ENCODE results near the gene CDC42. TPM values are rescaled to one million over a fixed set of nuclear protein-coding genes. Genes with fewer than 3 reads are reported as not detected.
A peak's percentile ranks its signal among the peaks of the same experiment; 100 is the strongest.
"Not testable (repeated sequence)": the region's sequence is repeated elsewhere in the genome, so short reads cannot be mapped to it uniquely, and the experiment has no call there.

CDC42 gene
- total RNA-seq, 1 experiment from 2014 or later, result 245 TPM

- H2AFZ ChIP-seq (ENCODE audit: low read length); H3K4me2 ChIP-seq (ENCODE audit: low read length); H3K27me3 ChIP-seq (ENCODE audit: low read length); H4K20me1 ChIP-seq (ENCODE audit: low read length); BruUV-seq (replicated peaks); H3K36me3 ChIP-seq (ENCODE audit: low read depth, low read length); POLR2A ChIA-PET (ENCODE audit: unreplicated experiment); H3K4me3 ChIP-seq (ENCODE audit: low read length); intact Hi-C loops (cut with micrococcal nuclease); H3F3A ChIP-seq (ENCODE audit: low read length, unreplicated experiment); H3K79me2 ChIP-seq (ENCODE audit: low read length); H3K4me1 ChIP-seq (ENCODE audit: insufficient read depth, low read length); CTCF ChIA-PET; H3K27ac ChIP-seq (ENCODE audit: low read length); H3K9me3 ChIP-seq (ENCODE audit: low read length); H3K9me2 ChIP-seq (replicated peaks; ENCODE audit: low read length); H3K9ac ChIP-seq (ENCODE audit: low read length): not testable (repeated sequence)
- DNase-seq (peak; percentile 35), ATAC-seq (peak; percentile 82)
- TF ChIP-seq CTCF (conservative IDR thresholded peaks at IDR 0.05; ENCODE audit: low read depth, low read length), result peak; percentile 51
These were observed 47.0 kb upstream of the CDC42 start for GRCh38 chr1:22005261-22006149.

- ATAC-seq; H3K9me3 ChIP-seq (ENCODE audit: low read length); H3K27ac ChIP-seq (ENCODE audit: low read length); H3K4me2 ChIP-seq (ENCODE audit: low read length); H2AFZ ChIP-seq (ENCODE audit: low read length); H3K36me3 ChIP-seq (ENCODE audit: low read depth, low read length); H3K9me2 ChIP-seq (replicated peaks; ENCODE audit: low read length); DNase-seq; H3K79me2 ChIP-seq (ENCODE audit: low read length); BruUV-seq (replicated peaks); H3K9ac ChIP-seq (ENCODE audit: low read length); H4K20me1 ChIP-seq (ENCODE audit: low read length); POLR2A ChIA-PET (ENCODE audit: unreplicated experiment); intact Hi-C loops (cut with micrococcal nuclease); H3K27me3 ChIP-seq (ENCODE audit: low read length); H3F3A ChIP-seq (ENCODE audit: low read length, unreplicated experiment); H3K4me1 ChIP-seq (ENCODE audit: insufficient read depth, low read length); H3K4me3 ChIP-seq (ENCODE audit: low read length); CTCF ChIA-PET: not testable (repeated sequence)
These were observed 45.8 kb upstream of the CDC42 start for GRCh38 chr1:22006736-22007135.

GRCh38 chr1:22007262-22007661 lies 45.2 kb upstream of the CDC42 start:
- H3K9me3 ChIP-seq (ENCODE audit: low read length); H2AFZ ChIP-seq (ENCODE audit: low read length); intact Hi-C loops (cut with micrococcal nuclease); H3K9me2 ChIP-seq (replicated peaks; ENCODE audit: low read length); POLR2A ChIA-PET (ENCODE audit: unreplicated experiment); H3K4me1 ChIP-seq (ENCODE audit: insufficient read depth, low read length); H3K27ac ChIP-seq (ENCODE audit: low read length); H3K4me2 ChIP-seq (ENCODE audit: low read length); H3K79me2 ChIP-seq (ENCODE audit: low read length); H3K9ac ChIP-seq (ENCODE audit: low read length); H3K36me3 ChIP-seq (ENCODE audit: low read depth, low read length); H3K4me3 ChIP-seq (ENCODE audit: low read length); BruUV-seq (replicated peaks); CTCF ChIA-PET; H3F3A ChIP-seq (ENCODE audit: low read length, unreplicated experiment); H4K20me1 ChIP-seq (ENCODE audit: low read length); DNase-seq; ATAC-seq; H3K27me3 ChIP-seq (ENCODE audit: low read length): not testable (repeated sequence)

- CTCF ChIA-PET; H3K36me3 ChIP-seq (ENCODE audit: low read depth, low read length); H3K4me3 ChIP-seq (ENCODE audit: low read length); POLR2A ChIA-PET (ENCODE audit: unreplicated experiment); H3K4me2 ChIP-seq (ENCODE audit: low read length); H4K20me1 ChIP-seq (ENCODE audit: low read length); intact Hi-C loops (cut with micrococcal nuclease); ATAC-seq; H3K27ac ChIP-seq (ENCODE audit: low read length); H3K9me2 ChIP-seq (replicated peaks; ENCODE audit: low read length); BruUV-seq (replicated peaks); H3K79me2 ChIP-seq (ENCODE audit: low read length); DNase-seq; H3K9me3 ChIP-seq (ENCODE audit: low read length); H3K4me1 ChIP-seq (ENCODE audit: insufficient read depth, low read length); H3K27me3 ChIP-seq (ENCODE audit: low read length); H2AFZ ChIP-seq (ENCODE audit: low read length); H3F3A ChIP-seq (ENCODE audit: low read length, unreplicated experiment); H3K9ac ChIP-seq (ENCODE audit: low read length): not testable (repeated sequence)
These were observed 42.9 kb upstream of the CDC42 start for GRCh38 chr1:22009566-22009965.

GRCh38 chr1:22012752-22013151 lies 39.8 kb upstream of the CDC42 start:
- H3K27ac ChIP-seq (ENCODE audit: low read length); ATAC-seq; DNase-seq; H3K4me3 ChIP-seq (ENCODE audit: low read length); H3K4me2 ChIP-seq (ENCODE audit: low read length); CTCF ChIA-PET; H3F3A ChIP-seq (ENCODE audit: low read length, unreplicated experiment); H2AFZ ChIP-seq (ENCODE audit: low read length); H3K27me3 ChIP-seq (ENCODE audit: low read length); H3K36me3 ChIP-seq (ENCODE audit: low read depth, low read length); intact Hi-C loops (cut with micrococcal nuclease); H3K9ac ChIP-seq (ENCODE audit: low read length); H4K20me1 ChIP-seq (ENCODE audit: low read length); H3K9me2 ChIP-seq (replicated peaks; ENCODE audit: low read length); H3K79me2 ChIP-seq (ENCODE audit: low read length); H3K4me1 ChIP-seq (ENCODE audit: insufficient read depth, low read length); BruUV-seq (replicated peaks); H3K9me3 ChIP-seq (ENCODE audit: low read length): not testable (repeated sequence)
- POLR2A ChIA-PET (ENCODE audit: unreplicated experiment), result interaction anchor here (0.6 kb wide), 1 partner anchor 15 kb away, joined by 6 read pairs; no protein-coding TSS in a partner anchor

- H3F3A ChIP-seq (ENCODE audit: low read length, unreplicated experiment); H3K79me2 ChIP-seq (ENCODE audit: low read length); H3K9ac ChIP-seq (ENCODE audit: low read length); H4K20me1 ChIP-seq (ENCODE audit: low read length); H3K27ac ChIP-seq (ENCODE audit: low read length); H3K4me2 ChIP-seq (ENCODE audit: low read length); H3K9me3 ChIP-seq (ENCODE audit: low read length); ATAC-seq; H2AFZ ChIP-seq (ENCODE audit: low read length); intact Hi-C loops (cut with micrococcal nuclease); POLR2A ChIA-PET (ENCODE audit: unreplicated experiment); H3K4me3 ChIP-seq (ENCODE audit: low read length); H3K36me3 ChIP-seq (ENCODE audit: low read depth, low read length); CTCF ChIA-PET; BruUV-seq (replicated peaks); DNase-seq; H3K9me2 ChIP-seq (replicated peaks; ENCODE audit: low read length); H3K27me3 ChIP-seq (ENCODE audit: low read length): not testable (repeated sequence)
- peaks cover 13% of the 10 kb centered on the region for H3K4me1 ChIP-seq (ENCODE audit: insufficient read depth, low read length)
These were observed 37.8 kb upstream of the CDC42 start for GRCh38 chr1:22014575-22015206.
